GM11168 (cell line): ENCODE data around the gene CEP72.

Experiments used
- in situ Hi-C: fragments of 300-500 bp; cut with MboI; formaldehyde crosslinking; loops from one replicate; pipeline ENCODE4 v1.12.0; 2022; ENCODE audit warnings: low sequenced_read_pairs; ENCODE audit not compliant: unreplicated experiment

CEP72 gene

GRCh38 chr5:666816-667498 is 54.8 kb downstream of the CEP72 start:
- in situ Hi-C loops, result no loop called here

GRCh38 chr5:668283-668995 is 56.3 kb downstream of the CEP72 start:
- in situ Hi-C loops, result no loop called here

GRCh38 chr5:669111-669841 is 57.1 kb downstream of the CEP72 start:
- in situ Hi-C loops, result no loop called here

- in situ Hi-C loops, result no loop called here
Observed at GRCh38 chr5:669842-670395, 57.8 kb downstream of the CEP72 start.

GRCh38 chr5:670396-671270 is 58.5 kb downstream of the CEP72 start:
- in situ Hi-C loops, result no loop called here

GRCh38 chr5:671459-672328 is 59.6 kb downstream of the CEP72 start:
- in situ Hi-C loops, result no loop called here

GRCh38 chr5:672329-673160 is 60.4 kb downstream of the CEP72 start:
- in situ Hi-C loops, result no loop called here

DNA sequence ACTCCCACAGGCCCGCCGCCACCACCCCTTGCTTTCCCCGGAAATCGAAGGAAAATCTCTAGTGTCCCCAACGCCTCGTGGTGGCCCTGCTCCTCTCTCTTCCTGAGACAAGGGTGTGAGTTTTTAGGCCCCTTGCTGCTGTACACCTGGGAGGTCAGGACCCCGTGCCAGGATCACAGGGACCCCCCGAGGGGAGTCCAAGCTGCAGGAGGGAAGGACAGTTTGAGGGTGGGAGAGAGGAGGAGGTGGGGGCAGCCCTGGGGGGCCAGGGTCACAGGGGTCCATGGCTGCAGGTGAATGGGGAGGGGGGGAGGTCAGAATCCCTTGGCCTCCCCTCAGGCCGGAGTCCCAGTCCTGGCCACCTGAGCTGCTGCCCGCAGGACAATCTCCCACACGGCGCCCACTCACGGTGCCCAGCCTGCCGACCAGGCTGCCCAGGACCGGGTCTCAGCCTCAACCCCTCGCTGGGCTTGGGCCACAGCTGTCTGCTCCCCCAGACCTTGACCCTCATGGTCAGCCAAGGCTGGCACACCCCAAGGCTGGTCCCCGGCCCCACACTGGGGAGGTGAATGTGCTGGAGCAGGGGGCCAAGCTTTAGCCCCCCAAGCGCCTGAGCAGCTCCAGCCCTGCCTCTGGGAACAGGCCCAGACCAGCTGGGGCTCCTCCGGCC is 61.2 kb downstream of the CEP72 start:
- in situ Hi-C loops, result no loop called here

DNA sequence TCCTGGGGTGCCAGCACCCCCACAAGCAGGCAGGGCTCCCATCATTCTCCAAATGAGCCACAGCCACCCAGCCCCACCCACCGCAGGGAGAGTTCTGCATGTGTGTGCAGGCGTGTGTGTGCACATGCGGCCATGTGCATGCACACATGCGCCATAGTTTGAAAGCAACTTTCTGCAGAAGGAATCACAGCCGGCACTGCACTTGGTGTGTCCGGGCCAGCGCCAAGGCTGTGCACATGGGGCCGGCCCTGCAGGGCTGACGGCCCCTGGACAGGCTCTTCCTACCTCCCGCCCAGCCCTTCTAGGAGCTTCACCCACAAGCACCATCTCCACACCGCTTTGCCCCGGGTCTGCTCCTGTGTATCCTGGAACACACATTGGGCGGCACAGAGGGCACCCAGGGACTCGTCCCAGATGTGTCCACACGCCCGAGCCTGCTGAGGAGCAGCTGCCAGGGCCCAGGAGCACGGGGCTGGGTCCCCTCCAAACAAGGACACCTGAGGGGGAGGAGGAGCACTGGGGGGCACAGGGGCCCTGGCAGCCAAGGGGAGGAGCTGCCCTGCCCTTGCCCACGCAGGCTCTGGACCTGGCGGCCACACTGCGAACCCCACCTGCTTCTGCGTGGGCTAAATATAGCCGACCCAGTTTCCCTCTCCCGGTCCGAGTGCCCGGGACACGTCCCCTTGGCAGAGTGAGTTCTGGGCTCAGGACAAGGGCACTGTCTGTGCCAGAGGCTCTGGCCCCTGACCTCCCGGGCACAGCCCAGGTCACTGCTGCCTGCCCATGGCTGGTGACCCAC is 61.9 kb downstream of the CEP72 start:
- in situ Hi-C loops, result no loop called here

DNA sequence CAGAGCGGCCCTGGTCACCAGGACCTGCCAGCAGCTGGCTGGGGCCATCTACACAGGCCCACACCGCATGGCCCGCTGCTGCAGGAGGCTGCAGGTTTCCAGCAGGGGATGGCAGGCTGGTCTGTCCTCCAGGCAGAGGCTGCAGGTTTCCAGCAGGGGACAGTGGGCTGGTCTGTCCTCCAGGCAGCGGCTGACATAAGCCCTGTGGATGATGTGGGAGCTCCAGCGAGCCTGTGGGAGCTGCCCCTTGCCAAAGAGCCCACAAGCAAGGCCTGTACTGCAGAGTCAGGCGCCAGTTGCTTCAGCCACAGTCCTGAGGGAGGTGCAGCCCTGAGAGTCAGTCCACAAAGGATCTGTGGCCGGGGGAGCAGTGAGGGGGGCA is 62.5 kb downstream of the CEP72 start:
- in situ Hi-C loops, result loop anchor here (5.0 kb wide), 1 partner anchor 98 kb away; no protein-coding TSS in a partner anchor

DNA sequence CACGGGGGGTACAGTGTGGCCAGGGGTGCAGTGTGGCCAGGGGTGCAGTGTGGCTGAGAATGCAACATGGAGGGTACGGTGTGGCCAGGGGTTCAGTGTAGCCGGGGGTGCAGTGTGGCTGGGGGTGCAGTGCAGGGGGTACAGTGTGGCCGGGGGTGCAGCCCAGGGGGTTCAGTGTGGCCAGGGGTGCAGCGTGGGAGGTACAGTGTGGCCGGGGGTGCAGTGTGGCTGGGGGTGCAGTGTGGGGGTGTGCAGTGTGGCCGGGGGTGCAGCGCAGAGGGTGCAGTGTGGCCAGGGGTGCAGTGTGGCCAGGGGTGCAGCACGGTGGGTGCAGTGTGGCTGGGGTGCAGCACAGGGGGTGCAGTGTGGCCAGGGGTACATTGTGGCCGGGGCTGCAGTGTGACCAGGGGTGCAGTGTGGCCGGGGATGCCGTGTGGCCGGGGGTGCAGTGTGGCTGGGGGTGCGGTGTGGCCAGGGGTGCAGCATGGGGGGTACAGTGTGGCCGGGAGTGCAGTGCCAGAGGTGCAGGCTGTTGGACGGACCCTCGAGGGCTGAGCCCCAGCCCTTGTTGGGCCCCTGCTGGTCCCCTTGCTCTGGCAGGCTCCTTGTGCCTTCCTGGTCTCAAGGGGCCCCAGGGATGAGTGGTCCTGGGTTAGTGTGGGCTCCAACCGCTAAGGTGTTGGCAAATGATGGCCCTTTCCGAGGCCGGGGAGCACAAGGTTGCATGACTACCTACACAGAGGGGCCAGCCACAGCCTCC is 63.2 kb downstream of the CEP72 start:
- in situ Hi-C loops, result loop anchor here (5.0 kb wide), 1 partner anchor 97 kb away; no protein-coding TSS in a partner anchor

- in situ Hi-C loops, result loop anchor here (5.0 kb wide), 1 partner anchor 96 kb away; no protein-coding TSS in a partner anchor
Observed at GRCh38 chr5:675871-676698, 63.9 kb downstream of the CEP72 start.

DNA sequence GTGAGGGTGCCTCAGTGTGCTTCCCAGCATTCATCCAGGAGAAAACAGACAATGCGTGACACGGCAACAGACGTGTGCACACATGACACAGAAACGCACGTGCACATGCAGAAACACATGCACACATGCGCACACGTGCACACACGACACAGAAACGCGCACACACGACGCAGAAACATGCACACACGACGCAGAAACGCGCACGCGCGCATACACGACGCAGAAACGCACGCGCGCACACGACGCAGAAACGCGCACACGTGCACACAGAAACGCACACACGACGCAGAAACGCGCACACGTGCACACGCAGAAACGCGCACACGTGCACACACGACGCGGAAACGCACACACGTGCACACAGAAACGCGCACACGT is 64.5 kb downstream of the CEP72 start:
- in situ Hi-C loops, result loop anchor here (5.0 kb wide), 1 partner anchor 96 kb away; no protein-coding TSS in a partner anchor

DNA sequence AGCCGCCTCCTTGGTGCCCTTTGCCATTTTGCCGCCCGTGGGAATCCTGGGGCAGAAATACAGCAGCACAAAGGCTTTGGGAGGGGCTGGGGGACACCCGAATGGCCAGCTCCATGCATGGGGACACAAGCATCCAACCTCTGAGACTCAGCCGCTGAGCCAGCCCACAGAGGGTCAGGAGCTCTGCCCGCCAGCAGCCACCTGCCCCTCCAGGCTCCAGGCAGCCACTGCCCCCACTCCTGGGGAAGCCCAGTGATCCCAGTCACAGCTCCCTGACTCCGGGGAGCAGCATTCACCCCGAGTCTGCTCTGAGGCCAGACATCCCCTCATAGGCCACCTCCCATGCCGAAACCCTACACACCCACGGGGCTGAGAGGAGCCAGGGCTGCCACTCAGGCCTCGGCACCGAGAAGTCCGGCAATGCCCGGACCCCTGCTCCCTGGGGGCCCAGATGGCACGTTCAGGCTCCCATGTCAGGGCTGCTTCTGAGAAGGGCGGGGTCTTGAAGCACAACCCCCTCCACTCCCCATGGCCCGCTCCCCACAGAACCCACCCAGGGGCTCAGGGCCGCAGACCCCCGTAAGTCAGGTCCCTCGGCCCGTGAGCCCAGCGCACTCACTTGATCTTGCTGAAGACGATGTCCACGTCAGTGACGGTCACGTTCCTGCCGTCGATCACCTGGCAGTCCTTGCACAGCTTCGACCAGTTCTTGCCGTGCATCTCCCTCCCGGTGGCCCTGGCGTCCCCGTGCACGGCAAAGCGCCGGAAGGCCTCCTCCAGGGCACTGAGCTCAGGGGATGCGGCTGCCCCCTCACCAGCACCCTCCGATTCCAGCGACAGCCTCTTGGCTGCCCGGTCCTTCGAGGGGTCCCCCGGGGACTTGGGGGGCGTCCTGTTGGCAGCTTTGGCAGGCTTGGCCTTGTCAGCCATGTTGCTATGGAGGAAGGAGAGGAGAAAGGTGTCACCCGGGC is 65.3 kb downstream of the CEP72 start:
- in situ Hi-C loops, result loop anchor here (5.0 kb wide), 1 partner anchor 95 kb away; no protein-coding TSS in a partner anchor
